Vagina (tissue), 2 donors: ENCODE results near the gene KCNC1.

ENCODE experiments used
- POLR2A ChIP-seq, 2 donors: fragments of 450-650 bp; IDR thresholded peaks; one replicate each; pipeline ENCODE4 v1.6.1; 2017; ENCODE audit warnings: antibody characterized with exemption in 2 of 2, mild to moderate bottlenecking in 2 of 2, moderate library complexity in 2 of 2
- TF ChIP-seq, protein P1 (sequence below), 3 experiments: fragments of 450-650 bp in 2 of 3; fragments of 200-600 bp in 1 of 3; sonication (generic) in 1 of 3; IDR thresholded peaks; one replicate each; pipeline ENCODE4 v1.5.1; 2017 to 2019; ENCODE audit warnings: antibody characterized with exemption in 3 of 3, mild to moderate bottlenecking in 2 of 3, moderate library complexity in 2 of 3

DNA sequence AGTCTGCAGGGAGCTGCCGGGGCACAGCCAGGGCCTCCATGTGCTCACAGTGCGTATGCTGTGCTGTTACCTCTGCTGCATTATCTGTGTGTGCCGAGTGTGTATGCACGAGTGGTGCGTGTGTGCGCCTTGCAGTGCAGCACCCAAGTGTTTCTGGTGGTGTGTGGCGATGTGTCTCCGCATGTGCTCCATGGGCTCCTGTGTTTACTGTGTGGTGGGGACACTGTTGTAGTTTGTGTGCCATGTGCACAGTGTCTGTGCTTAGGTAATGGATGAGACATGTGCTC is 31.4 kb downstream of the KCNC1 start:
- TF ChIP-seq, protein P1, sequence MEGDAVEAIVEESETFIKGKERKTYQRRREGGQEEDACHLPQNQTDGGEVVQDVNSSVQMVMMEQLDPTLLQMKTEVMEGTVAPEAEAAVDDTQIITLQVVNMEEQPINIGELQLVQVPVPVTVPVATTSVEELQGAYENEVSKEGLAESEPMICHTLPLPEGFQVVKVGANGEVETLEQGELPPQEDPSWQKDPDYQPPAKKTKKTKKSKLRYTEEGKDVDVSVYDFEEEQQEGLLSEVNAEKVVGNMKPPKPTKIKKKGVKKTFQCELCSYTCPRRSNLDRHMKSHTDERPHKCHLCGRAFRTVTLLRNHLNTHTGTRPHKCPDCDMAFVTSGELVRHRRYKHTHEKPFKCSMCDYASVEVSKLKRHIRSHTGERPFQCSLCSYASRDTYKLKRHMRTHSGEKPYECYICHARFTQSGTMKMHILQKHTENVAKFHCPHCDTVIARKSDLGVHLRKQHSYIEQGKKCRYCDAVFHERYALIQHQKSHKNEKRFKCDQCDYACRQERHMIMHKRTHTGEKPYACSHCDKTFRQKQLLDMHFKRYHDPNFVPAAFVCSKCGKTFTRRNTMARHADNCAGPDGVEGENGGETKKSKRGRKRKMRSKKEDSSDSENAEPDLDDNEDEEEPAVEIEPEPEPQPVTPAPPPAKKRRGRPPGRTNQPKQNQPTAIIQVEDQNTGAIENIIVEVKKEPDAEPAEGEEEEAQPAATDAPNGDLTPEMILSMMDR (IDR thresholded peaks at IDR 0.05), result no peak
- TF ChIP-seq POLR2A (IDR thresholded peaks at IDR 0.05), result no peak
